Naive B cell (primary cell): ENCODE measurements around the gene KCNK7. TPM values are rescaled to one million over a fixed set of nuclear protein-coding genes. Genes with fewer than 3 reads are reported as not detected.
"Not testable (repeated sequence)": the region's sequence is repeated elsewhere in the genome, so short reads cannot be mapped to it uniquely, and the experiment has no call there.

Experiments used
- ATAC-seq, 2 donors: fragments of 150-1000 bp; cut with Tn5 transposase; 2 replicates each; pipeline ENCODE4 v1.10.0; 2021; ENCODE audit warnings: low read depth in 2 of 2, mild to moderate bottlenecking in 2 of 2, moderate library complexity in 2 of 2
- DNase-seq: peaks from one replicate; pipeline ENCODE4 v3.0.0; 2022
- H3K27ac Mint-ChIP-seq, 6 donors: one replicate each; pipeline ENCODE4 v1.8.0; 2020 to 2022; ENCODE audit warnings: mild to moderate bottlenecking in 6 of 6, mixed read lengths in 6 of 6, moderate library complexity in 5 of 6, inconsistent platforms in 2 of 6
- H3K27me3 Mint-ChIP-seq, 3 donors: one replicate each; pipeline ENCODE4 v1.8.0; 2021 to 2022; ENCODE audit warnings: mixed read lengths in 3 of 3, mild to moderate bottlenecking in 1 of 3
- H3K36me3 Mint-ChIP-seq, 2 donors: one replicate each; pipeline ENCODE4 v1.8.0; 2020 to 2022; ENCODE audit warnings: mixed read lengths in 2 of 2, inconsistent platforms in 1 of 2, mild to moderate bottlenecking in 1 of 2
- H3K4me1 Mint-ChIP-seq, 3 donors: one replicate each; pipeline ENCODE4 v1.8.0; 2020 to 2022; ENCODE audit warnings: mixed read lengths in 3 of 3, inconsistent platforms in 1 of 3, mild to moderate bottlenecking in 1 of 3, moderate library complexity in 1 of 3
- H3K4me3 Mint-ChIP-seq, 8 donors: one replicate each; pipeline ENCODE4 v1.8.0; 2020 to 2022; ENCODE audit warnings: mild to moderate bottlenecking in 8 of 8, mixed read lengths in 8 of 8, moderate library complexity in 8 of 8, inconsistent platforms in 2 of 8
- H3K9me3 Mint-ChIP-seq, 7 donors: one replicate each; pipeline ENCODE4 v1.8.0; 2020 to 2022; ENCODE audit warnings: mixed read lengths in 7 of 7, mild to moderate bottlenecking in 5 of 7, inconsistent platforms in 2 of 7, moderate library complexity in 1 of 7
- polyA plus RNA-seq, 6 donors: library from polyadenylated mRNA; unstranded; fragments of 300-500 nt; fragmentation: Illumina TruSeq; gene quantifications; one replicate each; pipeline ENCODE4 v1.2.3, GENCODE V29; 2021; ENCODE audit warnings: low read depth in 6 of 6

KCNK7 gene
- polyA plus RNA-seq: not detected

DNA sequence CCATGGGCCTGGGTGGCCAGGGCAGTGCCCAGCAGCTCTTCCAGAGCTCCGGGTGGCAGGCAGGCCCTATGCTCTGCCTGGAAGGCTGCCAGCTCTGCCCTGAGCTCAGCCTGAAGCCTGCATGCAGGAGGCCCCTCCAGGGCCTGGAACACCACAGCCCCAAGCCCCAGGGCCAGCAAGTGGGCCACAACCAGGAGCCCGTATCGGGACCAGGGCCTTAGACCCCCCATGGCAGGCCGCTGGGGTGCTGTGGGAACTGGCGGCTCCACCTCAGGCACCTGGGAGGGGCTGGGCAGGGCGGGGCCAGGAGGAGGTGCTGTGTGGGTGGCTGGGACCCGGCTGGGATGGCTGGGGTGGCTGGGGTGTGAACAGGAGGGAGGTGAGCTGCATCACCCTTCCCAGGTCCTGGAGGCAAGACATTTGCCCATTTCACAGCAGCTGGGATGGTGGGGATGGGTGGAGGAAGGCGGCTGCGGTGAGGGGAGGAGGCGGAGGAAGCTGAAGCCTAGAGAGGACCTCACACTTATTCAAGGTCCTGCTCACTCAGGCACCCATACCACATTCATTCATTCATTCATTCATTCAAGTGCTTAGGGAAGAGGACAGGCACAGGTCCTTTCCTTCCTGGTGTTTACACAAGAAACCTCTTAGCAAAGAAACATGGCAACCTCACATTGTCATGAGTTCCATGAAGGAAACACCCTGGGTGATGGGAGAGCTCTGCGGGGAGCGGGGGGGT is at the start of gene KCNK7:
TSS of gene KCNK7 (minus strand) at position 258 of the 739 bp plus-strand sequence. CDS start at position 230, 28 bp downstream.
- Mint-ChIP-seq H3K4me1 (peaks cover 7 to 9% (median 9%) of the 10 kb centered on the region in 3 donors), H3K4me3 (peak within 1 kb of the TSS in 1 of 8 donors; percentile 48), H3K36me3 (no peaks in the 10 kb centered on the region), H3K27me3 (no peaks in the 10 kb centered on the region), H3K9me3 (no peaks in the 10 kb centered on the region), H3K27ac (peak within 1 kb of the TSS in 5 of 6 donors; percentile 22 to 57 (median 30))
- ATAC-seq (no peak), DNase-seq (no peak)

GRCh38 chr11:65644837-65645236 is 49.2 kb upstream of the KCNK7 start:
- peak overlapping the region in 3 of 6 donors; percentile 56 to 83 (median 83) for H3K27ac Mint-ChIP-seq
- H3K4me3 Mint-ChIP-seq: peak overlapping the region in 3 of 8 donors; percentile 1 to 78 (median 74)
- DNase-seq (no peak), ATAC-seq (no peak)
- no peaks in the 10 kb centered on the region for H3K9me3 Mint-ChIP-seq
- H3K27me3 Mint-ChIP-seq: no peaks in the 10 kb centered on the region
- H3K4me1 Mint-ChIP-seq: peaks cover 42 to 53% (median 45%) of the 10 kb centered on the region in 3 donors
- peaks cover 0 to 18% of the 10 kb centered on the region in 2 donors for H3K36me3 Mint-ChIP-seq

GRCh38 chr11:65643971-65644370 is 48.4 kb upstream of the KCNK7 start:
- peak overlapping the region in 5 of 8 donors; percentile 1 to 74 (median 43) for H3K4me3 Mint-ChIP-seq
- peaks cover 50 to 62% (median 53%) of the 10 kb centered on the region in 3 donors for H3K4me1 Mint-ChIP-seq
- H3K9me3 Mint-ChIP-seq: no peaks in the 10 kb centered on the region
- peak overlapping the region in 5 of 6 donors; percentile 72 to 82 (median 80) for H3K27ac Mint-ChIP-seq
- DNase-seq (no peak), ATAC-seq (no peak)
- H3K27me3 Mint-ChIP-seq: no peaks in the 10 kb centered on the region
- H3K36me3 Mint-ChIP-seq: peaks cover 0 to 18% of the 10 kb centered on the region in 2 donors

DNA sequence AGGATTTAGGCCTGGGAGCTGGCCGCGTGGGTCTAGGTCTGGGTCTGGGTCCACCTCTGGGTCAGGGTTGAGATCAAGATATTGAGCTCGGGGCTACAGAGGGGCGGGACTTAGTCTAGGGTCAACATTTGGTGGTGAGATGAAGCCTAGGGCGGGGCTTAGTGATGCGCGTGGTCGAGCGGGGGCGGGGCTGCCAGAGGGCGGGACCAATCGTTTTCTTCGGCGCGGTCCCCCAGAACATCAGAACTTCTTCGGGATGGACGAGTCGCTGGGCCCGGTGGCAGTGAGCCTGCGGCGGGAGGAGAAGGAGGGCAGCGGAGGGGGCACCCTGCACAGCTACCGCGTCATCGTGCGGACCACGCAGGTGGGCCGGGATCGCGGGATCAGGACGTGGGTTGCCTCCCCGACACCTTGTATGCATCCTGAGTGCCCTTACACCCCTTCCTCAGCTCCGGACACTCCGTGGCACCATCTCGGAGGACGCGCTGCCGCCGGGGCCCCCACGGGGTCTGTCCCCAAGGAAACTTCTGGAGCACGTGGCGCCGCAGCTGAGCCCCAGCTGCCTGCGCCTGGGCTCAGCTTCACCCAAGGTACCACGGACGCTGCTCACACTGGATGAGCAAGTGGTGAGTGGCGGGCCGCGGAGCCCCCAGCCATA is 46.5 kb upstream of the KCNK7 start:
- peaks cover 0 to 18% of the 10 kb centered on the region in 2 donors for H3K36me3 Mint-ChIP-seq
- H3K27me3 Mint-ChIP-seq: no peaks in the 10 kb centered on the region
- peak overlapping the region; percentile 88 to 99 (median 96) for H3K4me3 Mint-ChIP-seq
- ATAC-seq: no peak
- peak overlapping the region; percentile 18 to 100 (median 97) for H3K27ac Mint-ChIP-seq
- no peaks in the 10 kb centered on the region for H3K9me3 Mint-ChIP-seq
- DNase-seq: no peak
- peaks cover 58 to 70% (median 62%) of the 10 kb centered on the region in 3 donors for H3K4me1 Mint-ChIP-seq

DNA sequence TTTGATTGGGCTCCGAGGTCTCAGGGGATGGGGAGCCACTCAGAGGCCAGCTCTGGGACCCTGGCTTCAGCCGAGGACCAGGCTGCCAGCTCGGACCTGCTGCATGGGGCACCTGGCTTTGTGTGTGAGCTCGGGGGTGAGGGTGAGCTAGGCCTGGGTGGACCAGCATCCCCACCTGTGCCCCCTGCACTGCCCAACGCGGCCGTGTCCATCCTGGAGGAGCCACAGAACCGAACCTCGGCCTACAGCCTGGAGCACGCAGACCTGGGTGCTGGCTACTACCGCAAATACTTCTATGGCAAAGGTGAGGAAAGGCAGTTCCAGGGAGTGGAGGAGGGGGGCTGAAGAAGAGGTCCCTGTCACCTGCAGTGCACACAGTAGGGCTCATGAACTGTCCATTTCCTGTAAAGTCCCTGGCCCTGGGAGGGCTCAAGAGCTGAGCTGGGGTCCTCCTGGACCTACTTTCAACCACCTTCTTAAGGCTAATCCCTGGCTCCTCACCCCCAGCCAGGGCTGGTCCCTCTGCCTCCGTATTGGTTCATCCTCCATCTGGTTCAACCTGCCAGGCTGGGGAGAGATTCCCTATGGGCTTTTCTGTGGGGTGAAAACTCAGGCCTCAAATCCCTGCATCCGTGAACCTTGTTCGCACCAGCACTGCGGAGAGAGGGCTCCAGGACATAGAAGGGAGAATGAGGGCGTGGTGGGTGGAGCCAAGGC is 45.9 kb upstream of the KCNK7 start:
- Mint-ChIP-seq H3K9me3 (no peaks in the 10 kb centered on the region), H3K27me3 (no peaks in the 10 kb centered on the region), H3K4me3 (peak overlapping the region; percentile 88 to 99 (median 96)), H3K4me1 (peaks cover 58 to 73% (median 65%) of the 10 kb centered on the region in 3 donors), H3K27ac (peak overlapping the region; percentile 85 to 100 (median 97)), H3K36me3 (peaks cover 0 to 18% of the 10 kb centered on the region in 2 donors)
- ATAC-seq (no peak), DNase-seq (no peak)

GRCh38 chr11:65640483-65641296 is 45.1 kb upstream of the KCNK7 start:
- no peaks in the 10 kb centered on the region for H3K27me3 Mint-ChIP-seq
- DNase-seq (peak; percentile 90), ATAC-seq (peak; percentile 38 to 40)
- no peaks in the 10 kb centered on the region for H3K9me3 Mint-ChIP-seq
- H3K4me1 Mint-ChIP-seq: peaks cover 56 to 69% (median 63%) of the 10 kb centered on the region in 3 donors
- H3K4me3 Mint-ChIP-seq: peak overlapping the region; percentile 93 to 99 (median 98)
- peaks cover 0 to 18% of the 10 kb centered on the region in 2 donors for H3K36me3 Mint-ChIP-seq
- peak overlapping the region; percentile 99 to 100 (median 100) for H3K27ac Mint-ChIP-seq

- no peaks in the 10 kb centered on the region for H3K27me3 Mint-ChIP-seq
- H3K4me3 Mint-ChIP-seq: peak overlapping the region; percentile 93 to 99 (median 98)
- peak overlapping the region; percentile 99 to 100 (median 100) for H3K27ac Mint-ChIP-seq
- H3K4me1 Mint-ChIP-seq: peaks cover 51 to 64% (median 60%) of the 10 kb centered on the region in 3 donors
- H3K36me3 Mint-ChIP-seq: peaks cover 0 to 18% of the 10 kb centered on the region in 2 donors
- DNase-seq (peak; percentile 98), ATAC-seq (peak; percentile 73 to 75)
- no peaks in the 10 kb centered on the region for H3K9me3 Mint-ChIP-seq
Measured at GRCh38 chr11:65639623-65640482, 44.3 kb upstream of the KCNK7 start.

GRCh38 chr11:65639228-65639597 is 43.6 kb upstream of the KCNK7 start:
- not testable (repeated sequence) for ATAC-seq, H3K27me3 Mint-ChIP-seq, DNase-seq, H3K9me3 Mint-ChIP-seq
- peak overlapping the region; percentile 93 to 99 (median 98) for H3K4me3 Mint-ChIP-seq
- peaks cover 45 to 60% (median 54%) of the 10 kb centered on the region in 3 donors for H3K4me1 Mint-ChIP-seq
- H3K27ac Mint-ChIP-seq: peak overlapping the region; percentile 99 to 100 (median 100)
- peaks cover 0 to 12% of the 10 kb centered on the region in 2 donors for H3K36me3 Mint-ChIP-seq

- Mint-ChIP-seq H3K27ac (peak within 1 kb of the TSS; percentile 99 to 100 (median 100)), H3K36me3 (no peaks in the 10 kb centered on the region), H3K4me1 (peaks cover 39 to 56% (median 46%) of the 10 kb centered on the region in 3 donors), H3K4me3 (peak within 1 kb of the TSS; percentile 93 to 99 (median 98)), H3K9me3 (no peaks in the 10 kb centered on the region), H3K27me3 (no peaks in the 10 kb centered on the region)
- peak; percentile 15 to 27 for ATAC-seq
- peak; percentile 82 for DNase-seq
Measured at GRCh38 chr11:65637794-65638419, 42.3 kb upstream of the KCNK7 start, which contains the start of gene SIPA1. SIPA1 (plus strand) TSS chr11:65638101; CDS start chr11:65640922, 2,821 bp downstream.

DNA sequence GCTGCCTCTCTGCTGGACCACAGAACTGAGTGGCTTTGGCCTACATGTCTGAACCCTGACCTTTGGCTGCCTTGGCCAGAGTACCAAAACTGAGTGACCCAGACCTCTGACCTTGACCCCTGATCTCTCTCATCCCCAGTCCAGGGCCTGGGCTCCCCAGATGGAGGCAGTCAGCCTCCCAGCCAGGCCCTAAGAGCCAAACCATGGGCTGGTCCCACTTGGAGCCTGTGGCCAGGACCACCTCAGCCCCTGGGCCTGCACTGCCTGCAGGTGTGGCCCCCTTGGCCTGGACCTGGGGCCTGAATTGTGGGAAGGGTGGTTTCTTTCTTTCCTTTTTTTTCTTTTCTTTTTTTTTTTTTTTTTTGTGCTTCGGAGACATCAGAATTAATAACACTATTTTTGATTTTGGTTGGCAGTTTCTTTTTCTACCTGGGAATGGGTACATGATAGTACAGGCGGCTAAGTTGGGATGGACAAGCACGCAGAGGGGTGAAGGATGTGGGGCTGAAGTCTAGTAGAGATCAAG is 41.5 kb upstream of the KCNK7 start:
- DNase-seq: no peak
- Mint-ChIP-seq H3K4me1 (peaks cover 39 to 56% (median 46%) of the 10 kb centered on the region in 3 donors), H3K27ac (peak overlapping the region; percentile 33 to 100 (median 98)), H3K4me3 (peak overlapping the region in 7 of 8 donors; percentile 93 to 99 (median 97)), H3K27me3 (no peaks in the 10 kb centered on the region), H3K9me3 (no peaks in the 10 kb centered on the region), H3K36me3 (no peaks in the 10 kb centered on the region)
- no peak for ATAC-seq
